Heart right ventricle (tissue), 16 donors: ENCODE data around the gene WDR45B. TPM values are rescaled to one million over a fixed set of nuclear protein-coding genes. Genes with fewer than 3 reads are reported as not detected.
A peak's percentile ranks its signal among the peaks of the same experiment; 100 is the strongest.

ENCODE experiments used
- ATAC-seq, 8 donors: fragments of 200-7000 bp; cut with Tn5 transposase; one replicate each; pipeline ENCODE4 v1.9.1; 2020; ENCODE audit warnings: mild to moderate bottlenecking in 8 of 8, moderate library complexity in 8 of 8, moderate number of reproducible peaks in 1 of 8
- DNase-seq, 2 donors: peaks; one replicate each; pipeline ENCODE4 v3.0.0-alpha.2; 2020
- H3K27ac ChIP-seq, 10 donors: fragments of 200-600 bp; sonication (generic) in 2 of 10; one replicate each; pipeline versions ENCODE4 v1.5.0 to v1.8.0; 2020 to 2022; ENCODE audit warnings: mild to moderate bottlenecking in 3 of 10
- H3K27me3 ChIP-seq, 7 donors: fragments of 200-600 bp; one replicate each; pipeline ENCODE4 v1.8.0; 2021 to 2022; ENCODE audit warnings: mild to moderate bottlenecking in 2 of 7
- H3K36me3 ChIP-seq, 9 donors: fragments of 200-600 bp; sonication (generic) in 1 of 9; one replicate each; pipeline versions ENCODE4 v1.5.0 to v1.8.0; 2020 to 2022; ENCODE audit warnings: mild to moderate bottlenecking in 2 of 9
- H3K4me1 ChIP-seq, 9 donors: fragments of 200-600 bp; sonication (generic) in 1 of 9; one replicate each; pipeline versions ENCODE4 v1.5.0 to v1.8.0; 2020 to 2022; ENCODE audit warnings: mild to moderate bottlenecking in 4 of 9
- H3K4me3 ChIP-seq, 10 donors: fragments of 200-600 bp; sonication (generic) in 2 of 10; one replicate each; pipeline versions ENCODE4 v1.5.0 to v1.8.0; 2020 to 2022; ENCODE audit warnings: mild to moderate bottlenecking in 7 of 10, moderate library complexity in 2 of 10
- H3K9me3 ChIP-seq, 11 donors: fragments of 200-600 bp in 10 of 11; sonication (generic) in 2 of 11; one replicate each; pipeline versions ENCODE4 v1.5.0 to v1.8.0; 2013 to 2022; ENCODE audit warnings: mild to moderate bottlenecking in 2 of 11, control low read depth in 1 of 11, moderate library complexity in 1 of 11
- WGBS, 2 donors: extraction: QIAGEN DNeasy Blood & Tissue Kit; methylation state at CpG; one replicate each; pipeline ENCODE4 v1.1.7; 2013; ENCODE audit warnings: inconsistent platforms in 1 of 2; 5-methylcytosine and 5-hydroxymethylcytosine counted together
- intact Hi-C, 10 donors: fragments of 100-400 bp; cut with DNase I; formaldehyde crosslinking; loops; one replicate each; pipeline versions ENCODE4 v1.11.1 to v1.14.2; 2022
- polyA plus RNA-seq, 2 donors: library from polyadenylated mRNA; stranded (reverse); fragments of 200-250 nt; gene quantifications; one replicate each; pipeline ENCODE4 v1.2.3, GENCODE V29; 2013
- total RNA-seq, 10 donors: library from RNA; stranded (reverse); fragmentation: NEBNext Ultra II Directional in 3 of 10; extraction: Animal tissue kit (Norgen Biotek cat#: 25700) in 3 of 10; gene quantifications; one replicate each; pipeline versions ENCODE4 v1.2.1 to v1.2.4, GENCODE V29; 2021 to 2023
- TF ChIP-seq, protein P1 (sequence below), 9 donors: fragments of 200-600 bp; sonication (generic) in 2 of 9; IDR thresholded peaks; one replicate each; pipeline versions ENCODE4 v1.5.0 to v1.8.0; 2021 to 2022; ENCODE audit warnings: antibody characterized with exemption in 9 of 9, mild to moderate bottlenecking in 5 of 9, moderate library complexity in 1 of 9
- donor health status: Arrhythmogenic right ventricular cardiomyopathy.
- donor health status: ischemic (EF 13 %, LVEDD 7.1; RV severe dilation, severe dysfunction).
- donor health status: healthy with polysubstance abuse.
- donor health status: DM: no; HTN: yes; CAD: no.
- donor health status: DM: no; HTN: no; CAD: no.
- donor health status: ischemic (EF 25% LVEDD 6.9; RV normal size, moderate dysfunction).
- donor health status: ischemic (EF 25% LVEDD 5.7; RV mildly dilated, moderate dysfunction).
- donor health status: healthy.
- donor health status: DM: yes; HTN: yes; CAD: no.
- donor health status: Ischemic cardiomyopathy.
- donor health status: ischemic (EF 35%, LVEDD 5.7; RV mildly dilated, moderate dysfunction).
- donor health status: nonischemic (EF 11% LVEDD 7.7; RV severe dilation, severe dysfunction).
- donor health status: DM: yes; HTN: yes; CAD: no.
- donor health status: PGD.
- donor health status: ischemic (EF 29% LVEDD 5.4; RV normal size, mild dysfunction).
- donor health status: nonischemic (EF 23%, LVEDD 6.1; RV moderate dilation, normal function).

Gene WDR45B
- total and polyA plus RNA-seq, 12 donors, result 23.3 to 45.5 (median 39.7) TPM

DNA sequence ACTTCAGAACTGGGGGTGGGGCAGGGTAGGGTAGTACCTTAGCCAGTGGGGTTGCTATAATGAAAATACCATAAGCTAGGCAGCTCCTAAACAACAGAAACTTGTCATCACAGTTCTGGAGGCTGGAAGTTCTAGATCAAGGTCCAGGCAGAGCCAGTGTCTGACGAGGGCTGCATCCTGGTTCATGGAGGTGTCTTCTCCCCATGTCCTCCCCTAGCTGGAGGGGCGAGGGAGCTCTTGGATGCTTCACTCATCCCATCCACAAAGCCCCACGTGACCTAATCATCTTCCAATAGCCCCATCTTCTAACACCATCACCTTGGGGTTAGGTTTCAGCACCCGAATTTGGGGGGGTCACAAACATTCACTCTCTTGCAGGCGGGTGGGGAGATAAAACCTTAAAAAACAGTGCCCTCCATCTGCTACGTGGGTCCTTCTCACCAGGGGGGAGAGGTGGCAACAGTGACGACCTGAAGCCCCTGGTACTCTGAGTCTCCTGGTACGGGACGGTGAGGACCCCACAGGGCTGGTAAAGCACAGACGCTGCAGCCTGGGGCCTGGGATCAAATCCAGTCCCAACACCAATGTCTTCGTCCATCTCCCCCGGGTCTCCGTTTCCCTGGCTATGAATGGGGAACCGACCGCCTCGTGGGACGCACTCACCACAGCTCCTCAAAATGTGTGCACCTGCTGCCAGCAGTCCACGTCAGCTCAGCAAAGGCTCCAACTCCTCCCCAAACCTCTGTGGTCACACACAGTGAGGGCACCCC lies 27.4 kb upstream of the WDR45B start:
- peaks cover 0 to under 1% (median 0%) of the 10 kb centered on the region in 11 donors for H3K9me3 ChIP-seq
- DNase-seq (no peak), ATAC-seq (peak in 1 of 8 donors; percentile 16)
- H3K36me3 ChIP-seq, result no peaks in the 10 kb centered on the region
- TF ChIP-seq, protein P1, sequence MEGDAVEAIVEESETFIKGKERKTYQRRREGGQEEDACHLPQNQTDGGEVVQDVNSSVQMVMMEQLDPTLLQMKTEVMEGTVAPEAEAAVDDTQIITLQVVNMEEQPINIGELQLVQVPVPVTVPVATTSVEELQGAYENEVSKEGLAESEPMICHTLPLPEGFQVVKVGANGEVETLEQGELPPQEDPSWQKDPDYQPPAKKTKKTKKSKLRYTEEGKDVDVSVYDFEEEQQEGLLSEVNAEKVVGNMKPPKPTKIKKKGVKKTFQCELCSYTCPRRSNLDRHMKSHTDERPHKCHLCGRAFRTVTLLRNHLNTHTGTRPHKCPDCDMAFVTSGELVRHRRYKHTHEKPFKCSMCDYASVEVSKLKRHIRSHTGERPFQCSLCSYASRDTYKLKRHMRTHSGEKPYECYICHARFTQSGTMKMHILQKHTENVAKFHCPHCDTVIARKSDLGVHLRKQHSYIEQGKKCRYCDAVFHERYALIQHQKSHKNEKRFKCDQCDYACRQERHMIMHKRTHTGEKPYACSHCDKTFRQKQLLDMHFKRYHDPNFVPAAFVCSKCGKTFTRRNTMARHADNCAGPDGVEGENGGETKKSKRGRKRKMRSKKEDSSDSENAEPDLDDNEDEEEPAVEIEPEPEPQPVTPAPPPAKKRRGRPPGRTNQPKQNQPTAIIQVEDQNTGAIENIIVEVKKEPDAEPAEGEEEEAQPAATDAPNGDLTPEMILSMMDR (IDR thresholded peaks at IDR 0.05), result no peak
- H3K4me1 ChIP-seq, result peaks cover 0 to 18% (median under 1%) of the 10 kb centered on the region in 9 donors
- WGBS, 2 donors, result 85 to 89% methylated on average over 18 of the region's 18 CpGs
- H3K4me3 ChIP-seq, result no peak overlapping the region
- H3K27ac ChIP-seq, result peak overlapping the region in 3 of 10 donors; percentile 6 to 52 (median 41)
- intact Hi-C loops, result no loop called here
- H3K27me3 ChIP-seq, result no peaks in the 10 kb centered on the region

DNA sequence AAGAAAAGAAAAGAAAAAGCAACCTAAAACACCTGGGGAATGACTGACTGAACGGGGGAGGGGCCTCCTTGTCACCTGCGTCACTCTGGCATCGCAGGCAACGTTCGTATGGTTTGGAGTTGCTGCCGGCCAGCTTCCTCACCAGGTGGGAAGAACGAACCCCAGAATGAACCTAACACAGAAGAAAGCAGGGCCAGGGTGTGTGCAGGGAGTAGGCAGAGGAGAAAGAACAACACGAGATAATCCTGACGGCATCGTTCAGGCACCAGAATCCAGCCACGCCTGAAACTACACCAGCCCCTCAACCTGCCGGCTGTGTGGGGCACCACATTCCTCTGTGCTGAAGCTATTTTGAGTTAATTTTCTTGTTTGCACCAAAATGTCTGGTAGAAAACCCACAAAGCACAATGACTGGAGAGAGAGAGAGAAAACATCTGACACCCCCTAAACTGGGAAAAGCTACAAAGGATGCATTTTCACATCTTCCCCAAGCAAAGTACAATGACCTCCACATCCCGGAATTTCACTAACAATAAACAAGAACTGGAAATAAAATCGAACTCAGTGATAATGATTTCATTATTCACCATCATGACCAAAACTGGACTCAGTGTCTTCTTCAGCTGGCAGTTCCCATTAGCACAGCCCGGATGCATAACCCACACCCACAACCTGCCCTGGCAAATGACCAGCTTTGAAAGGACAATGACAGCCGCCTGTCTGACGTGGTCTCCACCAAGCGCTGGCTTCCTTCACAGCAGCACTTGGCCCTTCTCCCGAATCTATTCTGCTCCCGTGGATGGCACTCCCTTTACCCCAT lies 26.6 kb upstream of the WDR45B start:
- Histone ChIP-seq H3K9me3 (no peaks in the 10 kb centered on the region), H3K4me1 (peaks cover 0 to 25% (median 5%) of the 10 kb centered on the region in 9 donors), H3K4me3 (no peak overlapping the region), H3K27me3 (no peaks in the 10 kb centered on the region), H3K27ac (peak overlapping the region in 3 of 10 donors; percentile 6 to 52 (median 41)), H3K36me3 (no peaks in the 10 kb centered on the region)
- 76 to 80% methylated on average over 20 of the region's 20 CpGs for WGBS, 2 donors
- TF ChIP-seq, protein P1 (IDR thresholded peaks at IDR 0.05), result no peak
- ATAC-seq (peak in 7 of 8 donors; percentile 28 to 76 (median 56)), DNase-seq (no peak)
- intact Hi-C loops, result no loop called here

DNA sequence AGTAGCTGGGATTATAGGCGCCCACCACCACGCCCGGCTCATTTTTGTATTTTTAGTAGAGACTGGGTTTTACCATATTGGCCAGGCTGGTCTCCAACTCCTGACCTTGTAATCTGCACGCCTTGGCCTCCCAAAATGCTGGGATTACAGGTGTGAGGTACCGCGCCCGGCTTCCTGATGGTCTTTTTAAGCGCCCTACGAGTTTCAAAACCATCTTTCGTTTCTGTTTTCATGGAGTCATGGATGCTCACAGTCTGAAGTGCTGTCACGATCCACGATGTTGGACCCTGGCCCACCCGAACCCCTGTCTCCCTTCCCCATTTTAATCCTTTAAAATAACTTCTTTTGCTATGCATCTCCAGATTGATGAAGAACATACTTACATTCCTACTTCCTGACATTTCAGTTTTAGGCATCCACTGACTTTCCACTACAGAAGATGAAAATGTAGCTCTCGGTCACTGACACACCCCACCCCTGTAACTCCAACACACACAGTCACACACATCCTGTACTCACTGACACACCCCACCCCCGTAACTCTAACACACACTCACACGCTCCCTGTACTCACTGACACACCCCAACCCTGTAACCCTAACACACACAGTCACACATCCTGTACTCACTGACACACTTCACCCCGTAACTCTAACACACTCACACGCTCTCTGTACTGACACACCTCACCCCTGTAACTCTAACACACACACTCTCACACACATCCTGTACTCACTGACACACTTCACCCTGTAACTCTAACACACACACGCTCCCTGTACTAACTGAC lies 22.6 kb upstream of the WDR45B start:
- Histone ChIP-seq H3K4me3 (no peak overlapping the region), H3K27me3 (no peaks in the 10 kb centered on the region), H3K9me3 (no peaks in the 10 kb centered on the region), H3K4me1 (peaks cover 0 to 40% (median 14%) of the 10 kb centered on the region in 9 donors), H3K36me3 (peaks cover 0 to 2% (median 0%) of the 10 kb centered on the region in 9 donors), H3K27ac (peak overlapping the region in 8 of 10 donors; percentile 74 to 86 (median 78))
- TF ChIP-seq, protein P1 (IDR thresholded peaks at IDR 0.05), result no peak
- ATAC-seq (no peak), DNase-seq (no peak)
- WGBS, 2 donors, result 93 to 95% methylated on average over 19 of the region's 19 CpGs
- intact Hi-C loops, result no loop called here
